Ovary (tissue), 9 donors: ENCODE results near the gene PHF21A. TPM values are rescaled to one million over a fixed set of nuclear protein-coding genes. Genes with fewer than 3 reads are reported as not detected.

ENCODE experiments used
- DNase-seq, 5 donors: peaks; one replicate each; pipeline ENCODE4 v3.0.0-alpha.2; 2019 to 2020
- H3K27ac ChIP-seq, 2 donors: fragments of 200-600 bp; one replicate each; pipeline versions ENCODE4 v1.5.1 to v1.8.0; 2019 to 2022
- H3K27me3 ChIP-seq: fragments of 200-600 bp; one replicate; pipeline ENCODE4 v1.8.0; 2022
- H3K36me3 ChIP-seq: fragments of 200-600 bp; sonication (generic); one replicate; pipeline ENCODE4 v1.5.1; 2019
- H3K4me1 ChIP-seq: one replicate; pipeline ENCODE4 v1.8.1; 2013; ENCODE audit warnings: mild to moderate bottlenecking, moderate library complexity; ENCODE audit not compliant: insufficient read depth
- H3K4me3 ChIP-seq: fragments of 200-600 bp; sonication (generic); one replicate; pipeline ENCODE4 v1.5.1; 2017
- H3K9me3 ChIP-seq, 2 donors: fragments of 200-600 bp in 1 of 2; sonication (generic) in 1 of 2; one replicate each; pipeline versions ENCODE4 v1.5.1 to v1.8.1; 2013 to 2019; ENCODE audit warnings: mild to moderate bottlenecking in 1 of 2, moderate library complexity in 1 of 2
- EP300 ChIP-seq: sonication (generic); formaldehyde crosslinking; IDR thresholded peaks from one replicate; pipeline ENCODE4 v1.6.1; 2017; ENCODE audit warnings: antibody characterized with exemption
- POLR2A ChIP-seq: fragments of 450-650 bp; IDR thresholded peaks from one replicate; pipeline ENCODE4 v1.6.1; 2017; ENCODE audit warnings: antibody characterized with exemption, mild to moderate bottlenecking, moderate library complexity
- WGBS, 3 donors: extraction: QIAGEN DNeasy Blood & Tissue Kit in 1 of 3; methylation state at CpG; one replicate each; pipeline versions ENCODE4 v1.1.5 to v1.1.7; 2013 to 2017; 5-methylcytosine and 5-hydroxymethylcytosine counted together
- intact Hi-C, 4 donors: fragments of 100-400 bp; cut with DNase I; formaldehyde crosslinking; loops; one replicate each; pipeline versions ENCODE4 v1.11.0 to v1.15.1; 2022 to 2023
- polyA plus RNA-seq, 2 donors: library from polyadenylated mRNA; stranded (reverse); fragments of 200-250 nt in 1 of 2; fragments of 350-450 nt in 1 of 2; fragmentation: Illumina TruSeq in 1 of 2; extraction: RNeasy Lipid Tissue Mini Kit (QIAGEN cat#74804) in 1 of 2; gene quantifications; one replicate each; pipeline ENCODE4 v1.2.3, GENCODE V29; 2013 to 2014
- total RNA-seq, 7 donors: library from RNA; depleted of rRNA in 2 of 7; stranded (reverse); fragments of >200 nt in 2 of 7; fragmentation: NEBNext Ultra II Directional in 3 of 7; extraction: Animal tissue kit (Norgen Biotek cat#: 25700) in 3 of 7; gene quantifications; one replicate each; pipeline versions ENCODE4 v1.1.0 to v1.2.4, GENCODE V29; 2016 to 2023
- TF ChIP-seq, protein P1 (sequence below), 3 donors: fragments of 450-650 bp in 2 of 3; fragments of 200-600 bp in 1 of 3; IDR thresholded peaks; one replicate each; pipeline versions ENCODE4 v1.5.1 to v1.8.0; 2016 to 2022; ENCODE audit warnings: antibody characterized with exemption in 3 of 3, mild to moderate bottlenecking in 1 of 3
- donor health status: DM: no; HTN: no; CAD: no; lungs with moderate emphysema.
- donor health status: DM: no; HTN: no; CAD: no.
- donor health status: Bipolar disorder and iron deficiency.
- donor health status: DM: yes; HTN: yes; CAD: no.
- donor health status: DM: no; HTN: no; CAD: no.
- donor health status: DM: yes; HTN: yes; CAD: no.

The PHF21A gene
- total and polyA plus RNA-seq, 9 donors, result 20.6 to 76.0 (median 58.2) TPM

DNA sequence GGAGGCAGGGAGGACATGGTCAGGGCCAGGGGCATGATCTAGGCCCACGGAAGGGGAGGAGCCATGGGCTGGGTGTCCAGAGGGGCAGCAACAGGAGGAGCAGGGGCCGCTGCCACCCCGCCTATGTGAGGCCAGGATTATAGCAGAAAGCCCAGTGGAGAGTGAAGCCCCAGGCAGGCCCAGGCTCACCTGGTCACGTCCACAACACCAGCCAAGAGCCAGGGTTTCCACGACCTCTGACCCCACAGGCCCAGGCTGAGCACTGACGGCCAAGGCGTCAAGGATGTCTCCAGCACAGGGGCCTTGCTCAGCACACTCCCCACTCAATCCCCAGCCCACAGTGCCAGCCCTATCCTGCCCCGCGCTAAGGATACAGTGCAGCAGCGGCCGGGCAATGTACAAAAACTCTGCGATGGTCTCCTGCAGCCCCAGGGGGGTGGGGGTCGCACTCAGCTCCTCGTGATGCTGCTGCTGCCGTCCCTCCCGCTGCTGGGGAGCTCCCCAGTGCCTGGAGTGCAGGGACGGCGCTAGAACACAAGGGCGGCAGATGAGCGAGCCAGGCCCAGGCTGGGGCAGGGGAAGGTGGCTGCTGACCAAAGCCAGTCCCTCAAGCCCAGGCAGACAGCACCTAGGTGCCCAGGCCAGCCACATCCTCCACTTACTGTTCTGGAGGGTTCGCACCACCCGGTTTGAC is 207.2 kb downstream of the PHF21A start:
- Histone ChIP-seq H3K36me3 (no peaks in the 10 kb centered on the region), H3K9me3 (no peaks in the 10 kb centered on the region), H3K27ac (no peak overlapping the region), H3K4me3 (no peak overlapping the region), H3K27me3 (no peaks in the 10 kb centered on the region), H3K4me1 (no peaks in the 10 kb centered on the region)
- no peak for TF ChIP-seq POLR2A
- TF ChIP-seq, protein P1, sequence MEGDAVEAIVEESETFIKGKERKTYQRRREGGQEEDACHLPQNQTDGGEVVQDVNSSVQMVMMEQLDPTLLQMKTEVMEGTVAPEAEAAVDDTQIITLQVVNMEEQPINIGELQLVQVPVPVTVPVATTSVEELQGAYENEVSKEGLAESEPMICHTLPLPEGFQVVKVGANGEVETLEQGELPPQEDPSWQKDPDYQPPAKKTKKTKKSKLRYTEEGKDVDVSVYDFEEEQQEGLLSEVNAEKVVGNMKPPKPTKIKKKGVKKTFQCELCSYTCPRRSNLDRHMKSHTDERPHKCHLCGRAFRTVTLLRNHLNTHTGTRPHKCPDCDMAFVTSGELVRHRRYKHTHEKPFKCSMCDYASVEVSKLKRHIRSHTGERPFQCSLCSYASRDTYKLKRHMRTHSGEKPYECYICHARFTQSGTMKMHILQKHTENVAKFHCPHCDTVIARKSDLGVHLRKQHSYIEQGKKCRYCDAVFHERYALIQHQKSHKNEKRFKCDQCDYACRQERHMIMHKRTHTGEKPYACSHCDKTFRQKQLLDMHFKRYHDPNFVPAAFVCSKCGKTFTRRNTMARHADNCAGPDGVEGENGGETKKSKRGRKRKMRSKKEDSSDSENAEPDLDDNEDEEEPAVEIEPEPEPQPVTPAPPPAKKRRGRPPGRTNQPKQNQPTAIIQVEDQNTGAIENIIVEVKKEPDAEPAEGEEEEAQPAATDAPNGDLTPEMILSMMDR (IDR thresholded peaks at IDR 0.05), result no peak
- TF ChIP-seq EP300, result no peak
- intact Hi-C loops, result loop anchor here in 2 of 4 donors (5.0 kb wide), 2 partner anchors 62 to 247 kb away; partner anchors contain the start of gene CHST1 (in 1 of the 2)
- DNase-seq, result no peak
- 80 to 87% (median 83%) methylated on average over 20 to 22 of the region's 22 CpGs for WGBS, 3 donors

DNA sequence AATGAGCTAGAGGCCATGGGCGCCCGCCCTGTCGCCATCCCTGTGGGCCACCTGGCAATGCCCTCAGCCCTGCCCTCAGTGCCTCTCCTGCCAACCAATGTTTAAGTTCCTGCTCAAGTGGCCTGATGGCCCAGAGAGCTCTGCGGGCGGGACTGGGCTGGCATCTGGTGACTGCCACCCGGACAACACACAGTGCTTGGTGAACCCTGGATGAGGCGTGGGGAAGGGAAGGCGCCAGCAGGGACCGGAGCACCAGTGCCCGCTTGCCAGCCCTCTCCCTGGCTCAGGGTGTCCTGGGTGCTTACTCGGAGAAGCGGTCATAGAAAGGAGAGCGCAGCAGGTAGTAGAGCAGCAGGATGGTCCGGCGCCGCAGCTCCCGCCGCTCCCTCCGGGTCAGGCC is 207.7 kb downstream of the PHF21A start:
- WGBS, 3 donors, result 91 to 95% (median 94%) methylated on average over 19 of the region's 19 CpGs
- intact Hi-C loops, result loop anchor here in 2 of 4 donors (5.0 kb wide), 2 partner anchors 61 to 246 kb away; partner anchors contain the start of gene CHST1 (in 1 of the 2)
- TF ChIP-seq POLR2A (no peak), EP300 (no peak)
- TF ChIP-seq, protein P1 (IDR thresholded peaks at IDR 0.05), result no peak
- H3K27ac ChIP-seq, result no peak overlapping the region
- H3K4me3 ChIP-seq, result no peak overlapping the region
- no peaks in the 10 kb centered on the region for H3K9me3 ChIP-seq
- H3K27me3 ChIP-seq, result no peaks in the 10 kb centered on the region
- H3K4me1 ChIP-seq, result no peaks in the 10 kb centered on the region
- no peak for DNase-seq
- no peaks in the 10 kb centered on the region for H3K36me3 ChIP-seq

DNA sequence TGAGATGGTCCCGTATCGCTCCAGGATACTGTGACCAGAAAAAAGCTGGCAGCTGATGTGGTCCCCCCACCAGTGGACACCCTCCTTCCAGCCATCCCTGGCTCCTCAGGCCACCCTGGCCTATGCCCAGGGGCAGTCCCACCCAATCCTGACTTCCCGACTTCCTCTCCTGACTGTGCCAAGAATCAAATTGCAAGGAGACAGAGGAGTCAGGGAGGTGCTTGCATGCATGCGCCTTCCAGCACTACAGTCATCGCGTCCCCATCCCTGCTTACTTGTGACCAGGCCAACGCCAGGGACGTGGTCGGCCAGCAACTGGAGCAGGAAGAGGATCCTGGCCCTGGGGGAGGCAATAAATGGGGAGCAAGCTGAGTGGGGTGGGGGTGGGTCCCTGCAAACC is 210.6 kb downstream of the PHF21A start:
- intact Hi-C loops, result loop anchor here in 2 of 4 donors (5.0 kb wide), 2 partner anchors 58 to 243 kb away; partner anchors contain the start of gene CHST1 (in 1 of the 2)
- H3K36me3 ChIP-seq, result no peaks in the 10 kb centered on the region
- no peaks in the 10 kb centered on the region for H3K9me3 ChIP-seq
- no peak for TF ChIP-seq POLR2A
- TF ChIP-seq, protein P1 (IDR thresholded peaks at IDR 0.05), result no peak
- no peak for TF ChIP-seq EP300
- no peak overlapping the region for H3K4me3 ChIP-seq
- H3K4me1 ChIP-seq, result no peaks in the 10 kb centered on the region
- WGBS, 3 donors, result 83 to 86% (median 84%) methylated on average over 9 of the region's 9 CpGs
- DNase-seq, result no peak
- no peak overlapping the region for H3K27ac ChIP-seq
- H3K27me3 ChIP-seq, result no peaks in the 10 kb centered on the region

DNA sequence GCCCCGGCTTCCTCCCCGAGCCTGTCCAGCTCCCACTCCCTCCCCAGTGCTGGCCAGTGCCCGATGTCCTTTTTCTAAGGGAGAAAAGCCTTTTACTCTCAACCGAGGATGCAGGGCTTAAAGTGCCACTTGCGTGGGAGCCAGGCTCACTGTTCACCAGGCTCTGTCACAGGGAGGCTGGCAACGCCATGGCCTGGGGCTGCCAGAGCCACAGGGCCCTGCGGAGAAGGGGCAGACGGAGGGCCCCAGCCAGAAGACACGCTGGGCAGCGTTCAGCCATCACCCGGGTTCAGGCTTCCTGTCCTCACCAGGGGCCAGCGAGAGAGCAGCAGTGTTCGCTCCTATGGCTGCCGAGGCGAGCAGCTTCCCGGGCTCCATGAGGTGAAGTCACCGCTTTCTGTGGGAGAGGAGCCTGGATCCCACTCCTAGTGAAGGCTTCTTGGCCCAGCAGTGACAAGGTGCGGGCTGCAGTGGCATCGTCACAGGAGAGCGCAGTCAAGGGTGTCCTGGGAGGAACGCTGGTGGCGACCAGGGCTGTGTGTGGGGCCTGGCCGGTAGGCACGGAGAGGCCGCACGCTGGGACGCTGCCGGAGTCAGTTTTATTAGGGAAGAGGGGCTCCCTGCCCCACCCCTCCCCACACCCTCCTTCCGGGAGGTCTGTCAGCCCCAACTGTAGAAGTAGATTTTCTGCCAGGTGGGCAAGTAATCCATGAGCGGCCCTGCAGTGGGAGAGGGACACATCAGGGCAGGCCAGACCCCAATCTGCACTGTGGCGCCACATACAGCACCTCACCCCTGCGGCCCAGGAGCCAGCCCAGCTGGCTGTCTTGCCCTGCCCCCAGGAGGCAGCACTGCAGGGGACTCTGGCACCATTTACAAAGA is 211.4 kb downstream of the PHF21A start:
- H3K27me3 ChIP-seq, result no peaks in the 10 kb centered on the region
- intact Hi-C loops, result loop anchor here in 2 of 4 donors (5.0 kb wide), 2 partner anchors 58 to 243 kb away; partner anchors contain the start of gene CHST1 (in 1 of the 2)
- H3K9me3 ChIP-seq, result no peaks in the 10 kb centered on the region
- H3K27ac ChIP-seq, result no peak overlapping the region
- no peaks in the 10 kb centered on the region for H3K36me3 ChIP-seq
- TF ChIP-seq, protein P1 (IDR thresholded peaks at IDR 0.05), result no peak
- no peak for TF ChIP-seq EP300
- TF ChIP-seq POLR2A, result no peak
- WGBS, 3 donors, result 83 to 85% (median 84%) methylated on average over 30 to 32 of the region's 32 CpGs
- no peak for DNase-seq
- no peak overlapping the region for H3K4me3 ChIP-seq
- H3K4me1 ChIP-seq, result no peaks in the 10 kb centered on the region
